Endothelial cell of umbilical vein (primary cell): ENCODE data around the gene MYT1. TPM values are rescaled to one million over a fixed set of nuclear protein-coding genes. Genes with fewer than 3 reads are reported as not detected.

ENCODE experiments used
- BruUV-seq: library from RNA; stranded (reverse); fragments of 400-500 nt; replicated peaks from 2 replicates; lab custom pipeline; 2021; lab: Mats Ljungman, UMichigan
- CTCF ChIA-PET: fragments of 300-600, 350-600 bp; sonication (Branson Sonifier 250); formaldehyde crosslinking; loops from one replicate; lab custom pipeline; 2021; ENCODE audit warnings: antibody characterized with exemption, inconsistent platforms; lab: Charles Lee
- POLR2A ChIA-PET: fragments of 300-600, 350-600 bp; sonication (Branson Sonifier 250); formaldehyde crosslinking; loops from one replicate; lab custom pipeline; 2021; ENCODE audit warnings: antibody characterized with exemption, inconsistent platforms; lab: Charles Lee
- DNase-seq: peaks from one replicate; pipeline ENCODE4 v3.0.0-alpha.2; 2011; ENCODE audit warnings: low read depth, low spot score
- FAIRE-seq: peaks from 2 replicates; lab custom pipeline; 2011; peaks lifted over from hg19 to GRCh38; lab: Jason Lieb, UNC
- H2AFZ ChIP-seq: 2 replicates; pipeline ENCODE4 v1.6.0; 2012; ENCODE audit warnings: low read depth, low read length, control low read depth, inconsistent platforms
- H3K27ac ChIP-seq: 2 replicates; pipeline ENCODE4 v1.5.1; 2011; ENCODE audit warnings: low read depth, mild to moderate bottlenecking, control low read depth, low read length, moderate library complexity; ENCODE audit not compliant: insufficient read depth
- H3K27me3 ChIP-seq, 2 experiments: 2 replicates each; pipeline versions ENCODE4 v1.6.0 to v1.6.1; 2011; ENCODE audit warnings: low read length in 2 of 2, mixed read lengths in 1 of 2; ENCODE audit not compliant: control insufficient read depth in 2 of 2, insufficient read depth in 2 of 2
- H3K36me3 ChIP-seq, 2 experiments: 2 replicates in 1 of 2; 3 replicates in 1 of 2; pipeline ENCODE4 v1.5.1; 2011; ENCODE audit warnings: low read length in 2 of 2, mild to moderate bottlenecking in 1 of 2, moderate library complexity in 1 of 2; ENCODE audit not compliant: control insufficient read depth in 2 of 2, insufficient read depth in 2 of 2; ENCODE audit errors: extremely low read depth in 1 of 2
- H3K4me1 ChIP-seq: 3 replicates; pipeline ENCODE4 v1.5.1; 2011; ENCODE audit warnings: mild to moderate bottlenecking, low read length; ENCODE audit not compliant: control insufficient read depth, insufficient read depth; ENCODE audit errors: extremely low read depth
- H3K4me2 ChIP-seq: 2 replicates; pipeline ENCODE4 v1.6.1; 2011; ENCODE audit warnings: low read length, control low read depth, mixed read lengths; ENCODE audit not compliant: insufficient read depth
- H3K4me3 ChIP-seq, 3 experiments: fragments of 200-600 bp in 1 of 3; sonication (generic), shearing (Covaris generic) in 1 of 3; replicated peaks in 1 of 3; 2 replicates each; pipeline ENCODE4 v1.5.1; 2011 to 2016; ENCODE audit warnings: control low read depth in 3 of 3, low read length in 3 of 3, mild to moderate bottlenecking in 2 of 3, inconsistent platforms in 1 of 3, low read depth in 1 of 3, moderate library complexity in 1 of 3; ENCODE audit not compliant: insufficient read depth in 1 of 3
- H3K79me2 ChIP-seq: 2 replicates; pipeline ENCODE4 v1.6.0; 2012; ENCODE audit warnings: low read length, inconsistent platforms; ENCODE audit not compliant: control insufficient read depth, insufficient read depth
- H3K9ac ChIP-seq: replicated peaks from 2 replicates; pipeline ENCODE3; 2011; ENCODE audit warnings: low read length, control low read depth; ENCODE audit not compliant: insufficient read depth; ENCODE audit errors: extremely low read depth
- H3K9me1 ChIP-seq: replicated peaks from 3 replicates; pipeline ENCODE4 v1.6.0; 2011; ENCODE audit warnings: mild to moderate bottlenecking, low read length; ENCODE audit not compliant: control insufficient read depth, insufficient read depth; ENCODE audit errors: extremely low read depth
- H3K9me3 ChIP-seq: replicated peaks from 2 replicates; pipeline ENCODE4 v1.5.1; 2012; ENCODE audit warnings: low read length, inconsistent platforms; ENCODE audit not compliant: control insufficient read depth, insufficient read depth
- H4K20me1 ChIP-seq: replicated peaks from 2 replicates; pipeline ENCODE3; 2011; ENCODE audit warnings: mild to moderate bottlenecking, low read length; ENCODE audit not compliant: control insufficient read depth, insufficient read depth; ENCODE audit errors: extremely low read depth
- EZH2 ChIP-seq: IDR thresholded peaks from 2 replicates; pipeline ENCODE4 v1.6.1; 2012; ENCODE audit warnings: borderline replicate concordance, low read depth, mild to moderate bottlenecking, moderate library complexity, low read length, inconsistent platforms; ENCODE audit not compliant: severe bottlenecking
- FOS ChIP-seq: IDR thresholded peaks from 2 replicates; pipeline ENCODE4 v1.6.1; 2011; ENCODE audit warnings: mild to moderate bottlenecking, low read length, moderate library complexity, borderline replicate concordance; ENCODE audit not compliant: insufficient read depth
- GATA2 ChIP-seq: IDR thresholded peaks from 2 replicates; pipeline ENCODE4 v1.7.0; 2011; ENCODE audit warnings: low read depth, mild to moderate bottlenecking, moderate library complexity, mixed read lengths, low read length; ENCODE audit not compliant: insufficient read length, insufficient read depth
- JUN ChIP-seq: IDR thresholded peaks from 2 replicates; pipeline ENCODE4 v1.6.1; 2011; ENCODE audit warnings: borderline replicate concordance, low read depth; ENCODE audit not compliant: insufficient read length, insufficient read depth
- MYC ChIP-seq: IDR thresholded peaks from one replicate; pipeline ENCODE4 v1.6.1; 2011; ENCODE audit warnings: mild to moderate bottlenecking, low read depth, low read length
- POLR2A ChIP-seq: IDR thresholded peaks from 2 replicates; pipeline ENCODE4 v1.6.1; 2012; ENCODE audit warnings: low read depth, mild to moderate bottlenecking, control low read depth, low read length
- POLR2AphosphoS5 ChIP-seq: IDR thresholded peaks from 2 replicates; pipeline ENCODE4 v1.6.1; 2012; ENCODE audit warnings: low read depth, mild to moderate bottlenecking, control low read depth, low read length, moderate library complexity; ENCODE audit not compliant: insufficient read depth
- dilution Hi-C: fragments of 300-500 bp; cut with MboI; formaldehyde crosslinking; loops from one replicate; pipeline ENCODE4 v1.15.0; 2019; ENCODE audit warnings: low sequenced_read_pairs; ENCODE audit not compliant: extremely low pct_ligation_motif_present
- intact Hi-C: fragments of 100-400 bp; cut with micrococcal nuclease; formaldehyde crosslinking; loops from one replicate; pipeline ENCODE4 v1.10.0; 2022
- polyA plus RNA-seq, 4 experiments: library from polyadenylated mRNA; depleted of rRNA in 3 of 4; stranded (reverse) in 3 of 4; unstranded in 1 of 4; fragments of >200 nt; gene quantifications; 2 replicates each; pipeline versions ENCODE4 v1.2.1 to v1.2.3, GENCODE V29; 2011 to 2012; ENCODE audit warnings: missing spikeins in 1 of 4
- total RNA-seq: library from RNA; stranded (reverse); gene quantifications from 2 replicates; pipeline ENCODE4 v1.2.3, GENCODE V29; 2021
- TF ChIP-seq, protein P1 (sequence below), 2 donors: IDR thresholded peaks; 1 replicate in 1 of 2; 2 replicates in 1 of 2; pipeline ENCODE4 v1.5.1; 2011; ENCODE audit warnings: low read length in 2 of 2, mild to moderate bottlenecking in 2 of 2, moderate library complexity in 2 of 2, control low read depth in 1 of 2, inconsistent platforms in 1 of 2, low read depth in 1 of 2; ENCODE audit not compliant: insufficient read depth in 1 of 2; ENCODE audit errors: extremely low read depth in 1 of 2
- TF ChIP-seq, protein P2 (sequence below): IDR thresholded peaks from 2 replicates; pipeline ENCODE4 v1.6.1; 2011; ENCODE audit not compliant: insufficient read depth, insufficient read length

MYT1 gene
- total and polyA plus RNA-seq, 2 donors (not counting 3 experiments of a cell fraction or from before 2014, with no cell fraction given), result not detected

DNA sequence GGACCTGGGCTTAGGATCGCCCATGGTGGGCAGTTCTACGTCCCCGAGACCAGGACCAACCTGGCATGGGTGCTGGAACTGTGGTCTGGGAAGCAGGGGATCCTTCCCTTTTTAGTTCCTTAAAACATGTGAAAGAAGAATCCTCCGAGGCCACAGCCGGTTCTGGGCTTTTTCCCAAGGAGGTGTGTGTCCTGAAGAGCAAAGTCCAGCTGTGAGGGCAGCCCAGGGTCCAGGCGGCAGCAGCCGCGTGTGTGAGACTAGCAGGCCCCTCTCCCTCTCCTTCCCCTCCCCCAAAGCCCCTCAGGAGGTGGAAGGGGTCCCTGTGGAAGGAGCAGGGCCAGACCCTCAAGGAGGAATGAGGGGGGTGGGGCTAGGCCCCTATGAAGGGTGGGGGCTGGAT lies 56.2 kb downstream of the MYT1 start:
- no peak overlapping the region for H3K4me2 ChIP-seq
- H3K9me1 ChIP-seq, result no peaks in the 10 kb centered on the region
- POLR2A ChIA-PET, result no interaction called here
- no peak overlapping the region for H2AFZ ChIP-seq
- no peak overlapping the region for H3K4me3 ChIP-seq
- no peaks in the 10 kb centered on the region for H3K79me2 ChIP-seq
- intact Hi-C loops (no loop called here), dilution Hi-C loops (no loop called here)
- no TSS peak for BruUV-seq
- no peaks in the 10 kb centered on the region for H3K36me3 ChIP-seq
- H3K27ac ChIP-seq, result no peak overlapping the region
- FAIRE-seq, result no peak
- CTCF ChIA-PET, result no interaction called here
- no peaks in the 10 kb centered on the region for H3K27me3 ChIP-seq
- H3K9me3 ChIP-seq, result no peaks in the 10 kb centered on the region
- no peaks in the 10 kb centered on the region for H4K20me1 ChIP-seq
- TF ChIP-seq, protein P1, sequence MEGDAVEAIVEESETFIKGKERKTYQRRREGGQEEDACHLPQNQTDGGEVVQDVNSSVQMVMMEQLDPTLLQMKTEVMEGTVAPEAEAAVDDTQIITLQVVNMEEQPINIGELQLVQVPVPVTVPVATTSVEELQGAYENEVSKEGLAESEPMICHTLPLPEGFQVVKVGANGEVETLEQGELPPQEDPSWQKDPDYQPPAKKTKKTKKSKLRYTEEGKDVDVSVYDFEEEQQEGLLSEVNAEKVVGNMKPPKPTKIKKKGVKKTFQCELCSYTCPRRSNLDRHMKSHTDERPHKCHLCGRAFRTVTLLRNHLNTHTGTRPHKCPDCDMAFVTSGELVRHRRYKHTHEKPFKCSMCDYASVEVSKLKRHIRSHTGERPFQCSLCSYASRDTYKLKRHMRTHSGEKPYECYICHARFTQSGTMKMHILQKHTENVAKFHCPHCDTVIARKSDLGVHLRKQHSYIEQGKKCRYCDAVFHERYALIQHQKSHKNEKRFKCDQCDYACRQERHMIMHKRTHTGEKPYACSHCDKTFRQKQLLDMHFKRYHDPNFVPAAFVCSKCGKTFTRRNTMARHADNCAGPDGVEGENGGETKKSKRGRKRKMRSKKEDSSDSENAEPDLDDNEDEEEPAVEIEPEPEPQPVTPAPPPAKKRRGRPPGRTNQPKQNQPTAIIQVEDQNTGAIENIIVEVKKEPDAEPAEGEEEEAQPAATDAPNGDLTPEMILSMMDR (IDR thresholded peaks at IDR 0.05; ENCODE audit: extremely low read depth in 1 of 2, insufficient read depth in 1 of 2, low read depth in 1 of 2, low read length in 2 of 2), result no peak
- TF ChIP-seq POLR2A (no peak), EZH2 (no peak), MYC (no peak), FOS (no peak), POLR2AphosphoS5 (no peak), JUN (no peak), GATA2 (no peak)
- TF ChIP-seq, protein P2, sequence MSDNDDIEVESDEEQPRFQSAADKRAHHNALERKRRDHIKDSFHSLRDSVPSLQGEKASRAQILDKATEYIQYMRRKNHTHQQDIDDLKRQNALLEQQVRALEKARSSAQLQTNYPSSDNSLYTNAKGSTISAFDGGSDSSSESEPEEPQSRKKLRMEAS, result no peak
- H3K4me1 ChIP-seq, result peaks cover 6% of the 10 kb centered on the region
- DNase-seq, result no peak
- no peak overlapping the region for H3K9ac ChIP-seq
